ENCODE measurements around the gene CFAP92. TPM values are rescaled to one million over a fixed set of nuclear protein-coding genes. Genes with fewer than 3 reads are reported as not detected.

Gene CFAP92
- total RNA-seq, 1 experiment from 2014 or later = 0.34 TPM

GRCh38 chr3:129025691-129026435, 32.0 kb upstream of the CFAP92 start:
- no peak for DNase-seq (ENCODE audit: low spot score)

- no peak for DNase-seq (ENCODE audit: low spot score)
Measured at GRCh38 chr3:129025108-129025507, 31.2 kb upstream of the CFAP92 start.

- DNase-seq (ENCODE audit: low spot score) = no peak
Measured at GRCh38 chr3:129023909-129024308, 30.0 kb upstream of the CFAP92 start.

- DNase-seq (ENCODE audit: low spot score) = no peak
Measured at GRCh38 chr3:129023008-129023358, 29.1 kb upstream of the CFAP92 start.

- DNase-seq (ENCODE audit: low spot score) = no peak
Measured at GRCh38 chr3:129022114-129023007, 28.5 kb upstream of the CFAP92 start.

- peak; percentile 50 for DNase-seq (ENCODE audit: low spot score)
Measured at GRCh38 chr3:129021140-129021551, 27.3 kb upstream of the CFAP92 start.

GRCh38 chr3:129020691-129021090, 26.8 kb upstream of the CFAP92 start:
- DNase-seq (ENCODE audit: low spot score) = no peak

GRCh38 chr3:129019266-129019665, 25.4 kb upstream of the CFAP92 start:
- DNase-seq (ENCODE audit: low spot score) = no peak

GRCh38 chr3:129018751-129019150, 24.9 kb upstream of the CFAP92 start:
- DNase-seq (ENCODE audit: low spot score) = no peak

- no peak for DNase-seq (ENCODE audit: low spot score)
Measured at GRCh38 chr3:129018271-129018670, 24.4 kb upstream of the CFAP92 start.

- no peak for DNase-seq (ENCODE audit: low spot score)
Measured at GRCh38 chr3:129017484-129017899, 23.6 kb upstream of the CFAP92 start.

GRCh38 chr3:129016720-129017483, 23.0 kb upstream of the CFAP92 start:
- peak; percentile 27 for DNase-seq (ENCODE audit: low spot score)

GRCh38 chr3:129016356-129016719, 22.5 kb upstream of the CFAP92 start:
- peak; percentile 41 for DNase-seq (ENCODE audit: low spot score)

- peak; percentile 37 for DNase-seq (ENCODE audit: low spot score)
Measured at GRCh38 chr3:129015388-129016105, 21.7 kb upstream of the CFAP92 start.

GRCh38 chr3:129014793-129015345, 21.0 kb upstream of the CFAP92 start:
- DNase-seq (ENCODE audit: low spot score) = no peak

GRCh38 chr3:129014148-129014547, 20.3 kb upstream of the CFAP92 start:
- no peak for DNase-seq (ENCODE audit: low spot score)

GRCh38 chr3:129013491-129013891, 19.6 kb upstream of the CFAP92 start:
- peak; percentile 69 for DNase-seq (ENCODE audit: low spot score)

GRCh38 chr3:129010310-129010956, 16.6 kb upstream of the CFAP92 start:
- DNase-seq (ENCODE audit: low spot score) = no peak

- no peak for DNase-seq (ENCODE audit: low spot score)
Measured at GRCh38 chr3:129009266-129009665, 15.4 kb upstream of the CFAP92 start.

GRCh38 chr3:129007792-129008191, 13.9 kb upstream of the CFAP92 start:
- no peak for DNase-seq (ENCODE audit: low spot score)

- no peak for DNase-seq (ENCODE audit: low spot score)
Measured at GRCh38 chr3:129006864-129007263, 13.0 kb upstream of the CFAP92 start.
